OCI-LY7 (cell line): Measurements from ENCODE around the gene CDH22. TPM values are rescaled to one million over a fixed set of nuclear protein-coding genes. Genes with fewer than 3 reads are reported as not detected.

ENCODE experiments used
- BruUV-seq: library from RNA; stranded (reverse); fragments of 400-500 nt; replicated peaks from 2 replicates; lab custom pipeline; 2021; lab: Mats Ljungman, UMichigan
- CTCF ChIA-PET: fragments of 300-600 bp; sonication (Branson Sonifier 250); formaldehyde crosslinking; loops from one replicate; lab custom pipeline; 2022; ENCODE audit warnings: antibody characterized with exemption; ENCODE audit not compliant: unreplicated experiment; lab: Charles Lee
- POLR2A ChIA-PET: fragments of 300-600 bp; sonication (Branson Sonifier 250); formaldehyde crosslinking; loops from one replicate; lab custom pipeline; 2022; ENCODE audit warnings: antibody characterized with exemption; lab: Charles Lee
- DNase-seq: peaks from one replicate; pipeline ENCODE4 v3.0.0-alpha.2; 2015; ENCODE audit warnings: low spot score
- H2AFZ ChIP-seq: fragments of 200-600 bp; sonication (generic), shearing (Covaris generic); 2 replicates; pipeline ENCODE4 v1.6.1; 2014; ENCODE audit warnings: mild to moderate bottlenecking, antibody characterized with exemption, low read length, moderate library complexity
- H3K27ac ChIP-seq: fragments of 200-600 bp; sonication (generic); 2 replicates; pipeline ENCODE4 v1.5.1; 2014; ENCODE audit warnings: mixed run types, low read depth, mild to moderate bottlenecking, moderate library complexity, low read length, inconsistent platforms; ENCODE audit not compliant: poor library complexity, severe bottlenecking
- H3K36me3 ChIP-seq: fragments of 200-600 bp; sonication (generic); 2 replicates; pipeline ENCODE4 v1.6.1; 2014; ENCODE audit warnings: mild to moderate bottlenecking, antibody characterized with exemption, low read length, moderate library complexity, mixed read lengths; ENCODE audit not compliant: insufficient read depth
- H3K4me1 ChIP-seq: fragments of 200-600 bp; sonication (generic); 2 replicates; pipeline ENCODE4 v1.5.1; 2014; ENCODE audit warnings: mild to moderate bottlenecking, low read length; ENCODE audit not compliant: insufficient read depth, poor library complexity, severe bottlenecking
- H3K4me2 ChIP-seq: fragments of 200-600 bp; sonication (generic); 2 replicates; pipeline ENCODE4 v1.6.1; 2014; ENCODE audit warnings: mild to moderate bottlenecking, low read length
- H3K4me3 ChIP-seq: fragments of 200-600 bp; sonication (generic); 2 replicates; pipeline ENCODE4 v1.5.1; 2014; ENCODE audit warnings: mild to moderate bottlenecking, low read depth, low read length; ENCODE audit not compliant: poor library complexity, severe bottlenecking
- H3K79me2 ChIP-seq: fragments of 200-600 bp; sonication (generic); 2 replicates; pipeline ENCODE4 v1.6.1; 2016; ENCODE audit warnings: low read depth, mild to moderate bottlenecking, low read length, moderate library complexity, mixed read lengths; ENCODE audit not compliant: insufficient read depth
- H3K9me2 ChIP-seq: fragments of 200-600 bp; sonication (generic); 2 replicates; pipeline ENCODE4 v1.6.1; 2016; ENCODE audit warnings: mild to moderate bottlenecking, low read length, mixed read lengths; ENCODE audit not compliant: insufficient read depth
- H3K9me3 ChIP-seq: fragments of 200-600 bp; sonication (generic); 2 replicates; pipeline ENCODE4 v1.6.1; 2014; ENCODE audit warnings: mild to moderate bottlenecking, mixed run types, low read length, mixed read lengths
- H4K20me1 ChIP-seq: fragments of 200-600 bp; sonication (generic); 2 replicates; pipeline ENCODE4 v1.6.1; 2014; ENCODE audit warnings: mild to moderate bottlenecking, antibody characterized with exemption, low read length, moderate library complexity, mixed read lengths; ENCODE audit not compliant: insufficient read depth
- EZH2phosphoT487 ChIP-seq: fragments of 200-600 bp; sonication (generic); IDR thresholded peaks from 2 replicates; pipeline ENCODE4 v1.6.1; 2018; ENCODE audit warnings: low read depth, borderline replicate concordance, mild to moderate bottlenecking, mixed run types, antibody characterized with exemption, low read length, moderate library complexity, mixed read lengths
- intact Hi-C: fragments of 100-400 bp; cut with micrococcal nuclease; formaldehyde crosslinking; loops from one replicate; pipeline ENCODE4 v1.10.0; 2022; ENCODE audit not compliant: unreplicated experiment
- total RNA-seq, 2 experiments: library from RNA; depleted of rRNA in 1 of 2; stranded (reverse); fragments of >200 nt in 1 of 2; shearing (Covaris generic) in 1 of 2; gene quantifications; 2 replicates each; pipeline ENCODE4 v1.2.3, GENCODE V29; 2014 to 2022
- TF ChIP-seq, protein P1 (sequence below): fragments of 200-600 bp; sonication (generic); conservative IDR thresholded peaks from 2 replicates; pipeline ENCODE4 v1.5.1; 2014; ENCODE audit warnings: mild to moderate bottlenecking, antibody characterized with exemption, low read length, moderate library complexity, mixed read lengths

CDH22 gene
- total RNA-seq, 2 experiments from 2014 or later, result not detected

- ChIA-PET POLR2A (interaction anchor here (1.0 kb wide), 1 partner anchor 9 kb away, joined by 5 read pairs; no protein-coding TSS in a partner anchor), CTCF (no interaction called here)
- no peaks in the 10 kb centered on the region for H3K4me1 ChIP-seq
- TF ChIP-seq EZH2phosphoT487, result no peak
- TF ChIP-seq, protein P1, sequence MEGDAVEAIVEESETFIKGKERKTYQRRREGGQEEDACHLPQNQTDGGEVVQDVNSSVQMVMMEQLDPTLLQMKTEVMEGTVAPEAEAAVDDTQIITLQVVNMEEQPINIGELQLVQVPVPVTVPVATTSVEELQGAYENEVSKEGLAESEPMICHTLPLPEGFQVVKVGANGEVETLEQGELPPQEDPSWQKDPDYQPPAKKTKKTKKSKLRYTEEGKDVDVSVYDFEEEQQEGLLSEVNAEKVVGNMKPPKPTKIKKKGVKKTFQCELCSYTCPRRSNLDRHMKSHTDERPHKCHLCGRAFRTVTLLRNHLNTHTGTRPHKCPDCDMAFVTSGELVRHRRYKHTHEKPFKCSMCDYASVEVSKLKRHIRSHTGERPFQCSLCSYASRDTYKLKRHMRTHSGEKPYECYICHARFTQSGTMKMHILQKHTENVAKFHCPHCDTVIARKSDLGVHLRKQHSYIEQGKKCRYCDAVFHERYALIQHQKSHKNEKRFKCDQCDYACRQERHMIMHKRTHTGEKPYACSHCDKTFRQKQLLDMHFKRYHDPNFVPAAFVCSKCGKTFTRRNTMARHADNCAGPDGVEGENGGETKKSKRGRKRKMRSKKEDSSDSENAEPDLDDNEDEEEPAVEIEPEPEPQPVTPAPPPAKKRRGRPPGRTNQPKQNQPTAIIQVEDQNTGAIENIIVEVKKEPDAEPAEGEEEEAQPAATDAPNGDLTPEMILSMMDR, result no peak
- no peaks in the 10 kb centered on the region for H4K20me1 ChIP-seq
- H3K36me3 ChIP-seq, result no peaks in the 10 kb centered on the region
- no peaks in the 10 kb centered on the region for H3K9me3 ChIP-seq
- BruUV-seq, result no TSS peak
- no peak overlapping the region for H2AFZ ChIP-seq
- no peak overlapping the region for H3K4me3 ChIP-seq
- intact Hi-C loops, result no loop called here
- DNase-seq, result no peak
- no peak overlapping the region for H3K4me2 ChIP-seq
- H3K79me2 ChIP-seq, result no peaks in the 10 kb centered on the region
- H3K9me2 ChIP-seq, result no peaks in the 10 kb centered on the region
- H3K27ac ChIP-seq, result no peak overlapping the region
Observed at GRCh38 chr20:46148313-46149208, 159.7 kb downstream of the CDH22 start.

DNA sequence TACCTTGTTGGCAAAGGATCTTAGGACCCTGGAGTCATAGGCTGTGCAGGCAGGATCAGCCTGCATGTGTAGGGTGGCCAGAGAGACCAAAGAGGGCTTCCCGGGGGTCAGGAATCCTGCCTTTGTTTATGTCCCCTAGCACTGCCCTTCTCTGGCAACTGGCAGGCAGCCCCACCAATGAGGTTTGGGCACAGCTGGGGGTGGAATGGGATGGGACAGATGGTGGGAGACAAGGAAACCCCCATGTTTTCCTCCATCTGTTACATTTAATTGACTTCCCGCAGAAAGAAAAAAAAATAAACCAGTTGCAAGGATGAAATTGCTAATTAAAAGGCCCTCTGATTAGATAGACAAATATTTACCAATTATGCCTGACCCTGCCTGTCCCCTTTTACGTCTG is 162.6 kb downstream of the CDH22 start:
- H3K9me2 ChIP-seq, result no peaks in the 10 kb centered on the region
- ChIA-PET POLR2A (no interaction called here), CTCF (no interaction called here)
- no peaks in the 10 kb centered on the region for H3K36me3 ChIP-seq
- no peak for DNase-seq
- no peak overlapping the region for H3K4me2 ChIP-seq
- intact Hi-C loops, result no loop called here
- H3K4me3 ChIP-seq, result no peak overlapping the region
- H4K20me1 ChIP-seq, result no peaks in the 10 kb centered on the region
- H3K27ac ChIP-seq, result no peak overlapping the region
- H3K9me3 ChIP-seq, result no peaks in the 10 kb centered on the region
- no TSS peak for BruUV-seq
- no peaks in the 10 kb centered on the region for H3K4me1 ChIP-seq
- H3K79me2 ChIP-seq, result no peaks in the 10 kb centered on the region
- TF ChIP-seq EZH2phosphoT487, result no peak
- TF ChIP-seq, protein P1, result no peak
- no peak overlapping the region for H2AFZ ChIP-seq
